Posterior vena cava (tissue), 2 donors: Measurements from ENCODE around the gene PCGF5. TPM values are rescaled to one million over a fixed set of nuclear protein-coding genes. Genes with fewer than 3 reads are reported as not detected.
A peak's percentile ranks its signal among the peaks of the same experiment; 100 is the strongest.
"Not testable (repeated sequence)": the region's sequence is repeated elsewhere in the genome, so short reads cannot be mapped to it uniquely, and the experiment has no call there.

Experiments
- DNase-seq: peaks from one replicate; pipeline ENCODE4 v3.0.0-alpha.2; 2020; ENCODE audit warnings: low spot score
- intact Hi-C, 2 donors: fragments of 100-400 bp; cut with DNase I; formaldehyde crosslinking; loops; one replicate each; pipeline versions ENCODE4 v1.14.1 to v1.14.2; 2022 to 2023
- total RNA-seq, 2 donors: library from RNA; stranded (reverse); fragmentation: NEBNext Ultra II Directional; extraction: Animal tissue kit (Norgen Biotek cat#: 25700); gene quantifications; one replicate each; pipeline ENCODE4 v1.2.1, GENCODE V29; 2021
- donor health status: DM: yes; HTN: yes; CAD: no.
- donor health status: DM: yes; HTN: yes; CAD: no.

Gene PCGF5
- total RNA-seq, 2 donors from 2014 or later: 60.6 to 100 TPM

GRCh38 chr10:91311601-91312381 is 91.3 kb downstream of the PCGF5 start:
- intact Hi-C loops: loop anchor here in 1 of 2 donors (5.0 kb wide), 1 partner anchor 694 kb away; no protein-coding TSS in a partner anchor
- no peak for DNase-seq

- intact Hi-C loops: loop anchor here in 1 of 2 donors (5.0 kb wide), 1 partner anchor 695 kb away; no protein-coding TSS in a partner anchor
- DNase-seq: no peak
Observed at GRCh38 chr10:91312382-91312733, 91.9 kb downstream of the PCGF5 start.

- no peak for DNase-seq
- intact Hi-C loops: loop anchor here in 1 of 2 donors (5.0 kb wide), 1 partner anchor 697 kb away; no protein-coding TSS in a partner anchor
Observed at GRCh38 chr10:91313796-91314485, 93.5 kb downstream of the PCGF5 start.

GRCh38 chr10:91316486-91316885 is 96.0 kb downstream of the PCGF5 start:
- intact Hi-C loops: no loop called here
- DNase-seq: no peak

- intact Hi-C loops: no loop called here
- no peak for DNase-seq
Observed at GRCh38 chr10:91317541-91317940, 97.1 kb downstream of the PCGF5 start.

GRCh38 chr10:91319336-91319735 is 98.9 kb downstream of the PCGF5 start:
- no peak for DNase-seq
- intact Hi-C loops: no loop called here

- intact Hi-C loops: not testable (repeated sequence)
- peak; percentile 76 for DNase-seq
Observed at GRCh38 chr10:91323293-91323905, 102.9 kb downstream of the PCGF5 start.

GRCh38 chr10:91328320-91328984 is 108.0 kb downstream of the PCGF5 start:
- intact Hi-C loops: no loop called here
- no peak for DNase-seq

Other genes starting within 250 kb of the PCGF5 start
- gene HECTD2, start 189.7 kb downstream of the PCGF5 start, total RNA-seq: 10 to 100 TPM; 17.8 to 19.7 TPM